Keratinocyte (primary cell): Measurements from ENCODE around the gene ZPR1. TPM values are rescaled to one million over a fixed set of nuclear protein-coding genes. Genes with fewer than 3 reads are reported as not detected.

Experiments used
- DNase-seq: peaks from one replicate; pipeline ENCODE4 v3.0.0-alpha.2; 2011; ENCODE audit warnings: low read depth, missing footprints, low spot score
- FAIRE-seq: peaks from 2 replicates; lab custom pipeline; 2011; peaks lifted over from hg19 to GRCh38; lab: Jason Lieb, UNC
- H2AFZ ChIP-seq: 2 replicates; pipeline ENCODE4 v1.6.0; 2012; ENCODE audit warnings: low read length, control low read depth, inconsistent platforms; ENCODE audit not compliant: control insufficient read depth
- H3K27ac ChIP-seq: 2 replicates; pipeline ENCODE4 v1.5.1; 2011; ENCODE audit warnings: low read length; ENCODE audit not compliant: control insufficient read depth, insufficient read depth
- H3K27me3 ChIP-seq: 3 replicates; pipeline ENCODE4 v1.6.0; 2011; ENCODE audit warnings: low read length; ENCODE audit not compliant: control insufficient read depth, insufficient read depth; ENCODE audit errors: extremely low read depth
- H3K36me3 ChIP-seq, 2 experiments: 2 replicates in 1 of 2; 3 replicates in 1 of 2; pipeline ENCODE4 v1.5.1; 2011; ENCODE audit warnings: low read length in 2 of 2, mild to moderate bottlenecking in 1 of 2; ENCODE audit not compliant: control insufficient read depth in 2 of 2, insufficient read depth in 2 of 2; ENCODE audit errors: extremely low read depth in 1 of 2
- H3K4me1 ChIP-seq: 3 replicates; pipeline ENCODE4 v1.5.1; 2011; ENCODE audit warnings: low read length; ENCODE audit not compliant: control insufficient read depth, insufficient read depth; ENCODE audit errors: extremely low read depth
- H3K4me2 ChIP-seq: 3 replicates; pipeline ENCODE4 v1.6.0; 2011; ENCODE audit warnings: low read depth, low read length; ENCODE audit not compliant: control insufficient read depth, insufficient read depth; ENCODE audit errors: extremely low read depth
- H3K4me3 ChIP-seq, 3 experiments: fragments of 200-600 bp in 1 of 3; sonication (generic) in 1 of 3; 2 replicates in 2 of 3; 3 replicates in 1 of 3; pipeline ENCODE4 v1.5.1; 2011 to 2016; ENCODE audit warnings: low read length in 3 of 3, mild to moderate bottlenecking in 3 of 3, control low read depth in 2 of 3, inconsistent platforms in 1 of 3, low read depth in 1 of 3, mixed read lengths in 1 of 3, mixed run types in 1 of 3, moderate library complexity in 1 of 3; ENCODE audit not compliant: control insufficient read depth in 2 of 3, insufficient read depth in 2 of 3; ENCODE audit errors: extremely low read depth in 1 of 3
- H3K79me2 ChIP-seq: 2 replicates; pipeline ENCODE4 v1.6.0; 2012; ENCODE audit warnings: low read length; ENCODE audit not compliant: control insufficient read depth, insufficient read depth
- H3K9ac ChIP-seq: 3 replicates; pipeline ENCODE4 v1.6.0; 2011; ENCODE audit warnings: low read length; ENCODE audit not compliant: control insufficient read depth, insufficient read depth; ENCODE audit errors: extremely low read depth
- H3K9me1 ChIP-seq: 3 replicates; pipeline ENCODE4 v1.6.0; 2011; ENCODE audit warnings: low read length; ENCODE audit not compliant: control insufficient read depth, insufficient read depth; ENCODE audit errors: extremely low read depth
- H3K9me3 ChIP-seq: 2 replicates; pipeline ENCODE4 v1.5.1; 2012; ENCODE audit warnings: low read depth, low read length; ENCODE audit not compliant: control insufficient read depth
- H4K20me1 ChIP-seq: 3 replicates; pipeline ENCODE4 v1.6.0; 2011; ENCODE audit warnings: low read length; ENCODE audit not compliant: control insufficient read depth, insufficient read depth; ENCODE audit errors: extremely low read depth
- EZH2 ChIP-seq: IDR thresholded peaks from one replicate; pipeline ENCODE4 v1.6.1; 2012; ENCODE audit warnings: inconsistent platforms, mild to moderate bottlenecking, low read length, moderate library complexity
- dilution Hi-C: fragments of 300-500 bp; cut with MboI; formaldehyde crosslinking; loops from one replicate; pipeline ENCODE4 v1.7.0; 2020; ENCODE audit warnings: low sequenced_read_pairs; ENCODE audit not compliant: extremely low pct_ligation_motif_present
- polyA plus RNA-seq, 5 experiments: library from polyadenylated mRNA; depleted of rRNA in 3 of 5; stranded (reverse) in 3 of 5; stranded (forward) in 1 of 5; unstranded in 1 of 5; fragments of >200 nt; gene quantifications; 1 replicate in 1 of 5; 2 replicates in 3 of 5; 3 replicates in 1 of 5; pipeline versions ENCODE4 v1.2.1 to v1.2.3, GENCODE V29; 2011 to 2012; ENCODE audit warnings: missing spikeins in 2 of 5, low read depth in 1 of 5, low replicate concordance in 1 of 5
- TF ChIP-seq, protein P1 (sequence below), 3 experiments: IDR thresholded peaks in 1 of 3; conservative IDR thresholded peaks in 1 of 3; optimal IDR thresholded peaks in 1 of 3; 2 replicates in 2 of 3; 3 replicates in 1 of 3; pipeline versions ENCODE3 to v1.5.1; 2011; ENCODE audit warnings: low read length in 3 of 3, mild to moderate bottlenecking in 3 of 3, moderate library complexity in 2 of 3, control low read depth in 1 of 3, inconsistent platforms in 1 of 3; ENCODE audit not compliant: insufficient read depth in 2 of 3; ENCODE audit errors: extremely low read depth in 1 of 3

Gene ZPR1
- polyA plus RNA-seq, 1 donor (not counting 4 experiments of a cell fraction or from before 2014, with no cell fraction given) = 71.1 TPM

DNA sequence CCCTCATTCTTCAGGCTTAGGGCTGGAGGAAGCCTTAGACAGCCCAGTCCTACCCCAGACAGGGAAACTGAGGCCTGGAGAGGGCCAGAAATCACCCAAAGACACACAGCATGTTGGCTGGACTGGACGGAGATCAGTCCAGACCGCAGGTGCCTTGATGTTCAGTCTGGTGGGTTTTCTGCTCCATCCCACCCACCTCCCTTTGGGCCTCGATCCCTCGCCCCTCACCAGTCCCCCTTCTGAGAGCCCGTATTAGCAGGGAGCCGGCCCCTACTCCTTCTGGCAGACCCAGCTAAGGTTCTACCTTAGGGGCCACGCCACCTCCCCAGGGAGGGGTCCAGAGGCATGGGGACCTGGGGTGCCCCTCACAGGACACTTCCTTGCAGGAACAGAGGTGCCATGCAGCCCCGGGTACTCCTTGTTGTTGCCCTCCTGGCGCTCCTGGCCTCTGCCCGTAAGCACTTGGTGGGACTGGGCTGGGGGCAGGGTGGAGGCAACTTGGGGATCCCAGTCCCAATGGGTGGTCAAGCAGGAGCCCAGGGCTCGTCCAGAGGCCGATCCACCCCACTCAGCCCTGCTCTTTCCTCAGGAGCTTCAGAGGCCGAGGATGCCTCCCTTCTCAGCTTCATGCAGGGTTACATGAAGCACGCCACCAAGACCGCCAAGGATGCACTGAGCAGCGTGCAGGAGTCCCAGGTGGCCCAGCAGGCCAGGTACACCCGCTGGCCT, 42.5 kb upstream of the ZPR1 start:
- no peaks in the 10 kb centered on the region for H3K9me3 ChIP-seq
- H3K79me2 ChIP-seq = no peaks in the 10 kb centered on the region
- no peak overlapping the region for H3K4me2 ChIP-seq
- no peak overlapping the region for H2AFZ ChIP-seq
- no peaks in the 10 kb centered on the region for H4K20me1 ChIP-seq
- H3K4me1 ChIP-seq = no peaks in the 10 kb centered on the region
- H3K27ac ChIP-seq = no peak overlapping the region
- H3K27me3 ChIP-seq = no peaks in the 10 kb centered on the region
- TF ChIP-seq, protein P1, sequence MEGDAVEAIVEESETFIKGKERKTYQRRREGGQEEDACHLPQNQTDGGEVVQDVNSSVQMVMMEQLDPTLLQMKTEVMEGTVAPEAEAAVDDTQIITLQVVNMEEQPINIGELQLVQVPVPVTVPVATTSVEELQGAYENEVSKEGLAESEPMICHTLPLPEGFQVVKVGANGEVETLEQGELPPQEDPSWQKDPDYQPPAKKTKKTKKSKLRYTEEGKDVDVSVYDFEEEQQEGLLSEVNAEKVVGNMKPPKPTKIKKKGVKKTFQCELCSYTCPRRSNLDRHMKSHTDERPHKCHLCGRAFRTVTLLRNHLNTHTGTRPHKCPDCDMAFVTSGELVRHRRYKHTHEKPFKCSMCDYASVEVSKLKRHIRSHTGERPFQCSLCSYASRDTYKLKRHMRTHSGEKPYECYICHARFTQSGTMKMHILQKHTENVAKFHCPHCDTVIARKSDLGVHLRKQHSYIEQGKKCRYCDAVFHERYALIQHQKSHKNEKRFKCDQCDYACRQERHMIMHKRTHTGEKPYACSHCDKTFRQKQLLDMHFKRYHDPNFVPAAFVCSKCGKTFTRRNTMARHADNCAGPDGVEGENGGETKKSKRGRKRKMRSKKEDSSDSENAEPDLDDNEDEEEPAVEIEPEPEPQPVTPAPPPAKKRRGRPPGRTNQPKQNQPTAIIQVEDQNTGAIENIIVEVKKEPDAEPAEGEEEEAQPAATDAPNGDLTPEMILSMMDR (optimal IDR thresholded peaks at IDR 0.05 in 1 of 3, IDR thresholded peaks at IDR 0.05 in 1 of 3, conservative IDR thresholded peaks at IDR 0.05 in 1 of 3; ENCODE audit: extremely low read depth in 1 of 3, insufficient read depth in 2 of 3, low read length in 3 of 3) = no peak
- TF ChIP-seq EZH2 = no peak
- H3K9me1 ChIP-seq = no peaks in the 10 kb centered on the region
- H3K4me3 ChIP-seq = no peak overlapping the region
- dilution Hi-C loops = no loop called here
- DNase-seq (no peak), FAIRE-seq (no peak)
- H3K9ac ChIP-seq = no peak overlapping the region
- no peaks in the 10 kb centered on the region for H3K36me3 ChIP-seq

DNA sequence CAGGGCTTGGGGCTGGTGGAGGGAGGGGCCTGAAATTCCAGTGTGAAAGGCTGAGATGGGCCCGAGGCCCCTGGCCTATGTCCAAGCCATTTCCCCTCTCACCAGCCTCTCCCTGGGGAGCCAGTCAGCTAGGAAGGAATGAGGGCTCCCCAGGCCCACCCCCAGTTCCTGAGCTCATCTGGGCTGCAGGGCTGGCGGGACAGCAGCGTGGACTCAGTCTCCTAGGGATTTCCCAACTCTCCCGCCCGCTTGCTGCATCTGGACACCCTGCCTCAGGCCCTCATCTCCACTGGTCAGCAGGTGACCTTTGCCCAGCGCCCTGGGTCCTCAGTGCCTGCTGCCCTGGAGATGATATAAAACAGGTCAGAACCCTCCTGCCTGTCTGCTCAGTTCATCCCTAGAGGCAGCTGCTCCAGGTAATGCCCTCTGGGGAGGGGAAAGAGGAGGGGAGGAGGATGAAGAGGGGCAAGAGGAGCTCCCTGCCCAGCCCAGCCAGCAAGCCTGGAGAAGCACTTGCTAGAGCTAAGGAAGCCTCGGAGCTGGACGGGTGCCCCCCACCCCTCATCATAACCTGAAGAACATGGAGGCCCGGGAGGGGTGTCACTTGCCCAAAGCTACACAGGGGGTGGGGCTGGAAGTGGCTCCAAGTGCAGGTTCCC, 41.8 kb upstream of the ZPR1 start, which contains the start of gene APOC3:
Gene APOC3, plus strand, starts transcription at position 383 of the 659 bp plus-strand sequence. CDS start 676 bp downstream, outside the sequence.
- no peak within 1 kb of the TSS for H2AFZ ChIP-seq
- H3K4me2 ChIP-seq = no peak within 1 kb of the TSS
- no peak for TF ChIP-seq EZH2
- TF ChIP-seq, protein P1 (optimal IDR thresholded peaks at IDR 0.05 in 1 of 3, IDR thresholded peaks at IDR 0.05 in 1 of 3, conservative IDR thresholded peaks at IDR 0.05 in 1 of 3; ENCODE audit: extremely low read depth in 1 of 3, insufficient read depth in 2 of 3, low read length in 3 of 3) = no peak
- no peaks in the 10 kb centered on the region for H3K27me3 ChIP-seq
- DNase-seq = no peak
- H3K79me2 ChIP-seq = no peaks in the 10 kb centered on the region
- H3K36me3 ChIP-seq = no peaks in the 10 kb centered on the region
- no peak within 1 kb of the TSS for H3K9ac ChIP-seq
- no peaks in the 10 kb centered on the region for H3K9me1 ChIP-seq
- no peak for FAIRE-seq
- H3K9me3 ChIP-seq = no peaks in the 10 kb centered on the region
- dilution Hi-C loops = no loop called here
- H3K4me3 ChIP-seq = no peak within 1 kb of the TSS
- no peaks in the 10 kb centered on the region for H4K20me1 ChIP-seq
- no peaks in the 10 kb centered on the region for H3K4me1 ChIP-seq
- H3K27ac ChIP-seq = no peak within 1 kb of the TSS
